SK-N-SH (cell line): Measurements from ENCODE around the gene CGB8. TPM values are rescaled to one million over a fixed set of nuclear protein-coding genes. Genes with fewer than 3 reads are reported as not detected.
A peak's percentile ranks its signal among the peaks of the same experiment; 100 is the strongest.

Experiments
- CTCF ChIA-PET: fragments of 300-600, 350-600 bp; formaldehyde crosslinking; extraction: SDS; loops from one replicate; lab custom pipeline; 2021; lab: Yijun Ruan, JAX
- POLR2A ChIA-PET: fragments of 350-600 bp; sonication (Branson Sonifier 250); formaldehyde crosslinking; extraction: SDS; loops from one replicate; lab custom pipeline; 2020; ENCODE audit warnings: antibody characterized with exemption, inconsistent platforms; lab: Yijun Ruan, JAX
- DNase-seq: peaks from one replicate; pipeline ENCODE4 v3.0.0; 2012
- H2AFZ ChIP-seq: fragments of 200-600 bp; sonication (generic); 2 replicates; pipeline ENCODE4 v1.8.1; 2016; ENCODE audit warnings: antibody characterized with exemption, mild to moderate bottlenecking, low read depth
- H3F3A ChIP-seq: fragments of 200-600 bp; sonication (generic); replicated peaks from 2 replicates; pipeline ENCODE3; 2016; ENCODE audit warnings: antibody characterized with exemption, mild to moderate bottlenecking; ENCODE audit not compliant: insufficient read depth
- H3K27ac ChIP-seq, 2 experiments: fragments of 200-500 bp in 1 of 2; fragments of 200-600 bp in 1 of 2; sonication (Bioruptor generic) in 1 of 2; sonication (generic), shearing (Covaris generic) in 1 of 2; 2 replicates each; pipeline versions ENCODE4 v1.5.1 to v1.6.1; 2014 to 2016; ENCODE audit warnings: low read depth in 2 of 2, inconsistent platforms in 1 of 2, low read length in 1 of 2, mild to moderate bottlenecking in 1 of 2, mixed read lengths in 1 of 2
- H3K27me3 ChIP-seq: fragments of 200-600 bp; sonication (generic), shearing (Covaris generic); 2 replicates; pipeline ENCODE4 v1.6.1; 2016; ENCODE audit warnings: mixed run types; ENCODE audit not compliant: insufficient read depth
- H3K36me3 ChIP-seq, 2 experiments: fragments of 200-500 bp in 1 of 2; fragments of 200-600 bp in 1 of 2; sonication (Bioruptor generic) in 1 of 2; sonication (generic) in 1 of 2; replicated peaks in 1 of 2; 2 replicates each; pipeline versions ENCODE3 to v1.5.1; 2014 to 2016; ENCODE audit warnings: low read length in 1 of 2, mild to moderate bottlenecking in 1 of 2; ENCODE audit not compliant: insufficient read depth in 2 of 2, control insufficient read depth in 1 of 2
- H3K4me1 ChIP-seq, 2 experiments: fragments of 200-500 bp in 1 of 2; fragments of 200-600 bp in 1 of 2; sonication (Bioruptor generic) in 1 of 2; sonication (generic), shearing (Covaris generic) in 1 of 2; 2 replicates each; pipeline versions ENCODE4 v1.5.1 to v1.6.1; 2014 to 2016; ENCODE audit warnings: low read depth in 1 of 2, low read length in 1 of 2, mixed run types in 1 of 2; ENCODE audit not compliant: insufficient read depth in 2 of 2, control insufficient read depth in 1 of 2
- H3K4me2 ChIP-seq: fragments of 200-600 bp; sonication (generic), shearing (Covaris generic); 2 replicates; pipeline ENCODE4 v1.6.1; 2017; ENCODE audit warnings: mixed run types
- H3K4me3 ChIP-seq, 2 experiments: fragments of 200-500 bp in 1 of 2; fragments of 200-600 bp in 1 of 2; sonication (Bioruptor generic) in 1 of 2; sonication (generic), shearing (Covaris generic) in 1 of 2; 2 replicates each; pipeline versions ENCODE4 v1.5.1 to v1.8.1; 2014 to 2016; ENCODE audit warnings: low read depth in 2 of 2, inconsistent platforms in 1 of 2, low read length in 1 of 2, mild to moderate bottlenecking in 1 of 2, mixed read lengths in 1 of 2, moderate library complexity in 1 of 2
- H3K79me2 ChIP-seq: fragments of 200-600 bp; sonication (generic); 2 replicates; pipeline ENCODE4 v1.8.1; 2017; ENCODE audit warnings: mild to moderate bottlenecking; ENCODE audit not compliant: insufficient read depth
- H3K9ac ChIP-seq: fragments of 200-600 bp; sonication (generic); 2 replicates; pipeline ENCODE4 v1.6.1; 2017; ENCODE audit warnings: mixed run types
- H3K9me2 ChIP-seq: fragments of 200-600 bp; sonication (generic); 2 replicates; pipeline ENCODE4 v1.6.1; 2017; ENCODE audit warnings: mixed run types
- H3K9me3 ChIP-seq: fragments of 200-600 bp; sonication (generic); 2 replicates; pipeline ENCODE4 v1.6.1; 2017; ENCODE audit warnings: mixed run types, mild to moderate bottlenecking, moderate library complexity
- H4K20me1 ChIP-seq: fragments of 200-600 bp; sonication (generic); 2 replicates; pipeline ENCODE4 v1.6.1; 2017; ENCODE audit warnings: mild to moderate bottlenecking, mixed run types; ENCODE audit not compliant: insufficient read depth
- FOSL2 ChIP-seq: IDR thresholded peaks from 2 replicates; pipeline ENCODE4 v1.4.0; 2012; ENCODE audit warnings: low read depth, mild to moderate bottlenecking, moderate library complexity, borderline replicate concordance
- GATA2 ChIP-seq: sonication (generic); formaldehyde crosslinking; IDR thresholded peaks from 2 replicates; pipeline ENCODE4 v1.5.0; 2020; ENCODE audit warnings: mild to moderate bottlenecking, missing genetic modification reagents
- NRF1 ChIP-seq: IDR thresholded peaks from 2 replicates; pipeline ENCODE4 v1.6.1; 2012; ENCODE audit warnings: low read depth, mild to moderate bottlenecking, low read length
- RAD21 ChIP-seq: IDR thresholded peaks from 2 replicates; pipeline ENCODE4 v1.6.1; 2012; ENCODE audit warnings: mild to moderate bottlenecking, low read length
- SMC3 ChIP-seq: IDR thresholded peaks from 2 replicates; pipeline ENCODE4 v1.6.1; 2012; ENCODE audit warnings: low read depth, low read length, improper control_type of control experiment
- WGBS: methylation state at CpG from one replicate; pipeline ENCODE4 v1.1.6; 2017; ENCODE audit warnings: low lambda C conversion rate; 5-methylcytosine and 5-hydroxymethylcytosine counted together
- polyA plus RNA-seq, 3 experiments: library from polyadenylated mRNA; depleted of rRNA; stranded (reverse); fragments of >200 nt; gene quantifications; 2 replicates each; pipeline ENCODE4 v1.2.3, GENCODE V29; 2012
- TF ChIP-seq, protein P1 (sequence below): IDR thresholded peaks from 2 replicates; pipeline ENCODE4 v1.4.0; 2012; ENCODE audit warnings: low read depth, borderline replicate concordance
- TF ChIP-seq, protein P2 (sequence below): fragments of 200-600 bp; sonication (generic); IDR thresholded peaks from 2 replicates; pipeline ENCODE4 v1.6.1; 2017; ENCODE audit warnings: antibody characterized with exemption, mild to moderate bottlenecking, moderate library complexity

The CGB8 gene
- polyA plus RNA-seq, 1 of the 3 experiments (the other 2 are of a cell fraction), result 0.13 TPM

DNA sequence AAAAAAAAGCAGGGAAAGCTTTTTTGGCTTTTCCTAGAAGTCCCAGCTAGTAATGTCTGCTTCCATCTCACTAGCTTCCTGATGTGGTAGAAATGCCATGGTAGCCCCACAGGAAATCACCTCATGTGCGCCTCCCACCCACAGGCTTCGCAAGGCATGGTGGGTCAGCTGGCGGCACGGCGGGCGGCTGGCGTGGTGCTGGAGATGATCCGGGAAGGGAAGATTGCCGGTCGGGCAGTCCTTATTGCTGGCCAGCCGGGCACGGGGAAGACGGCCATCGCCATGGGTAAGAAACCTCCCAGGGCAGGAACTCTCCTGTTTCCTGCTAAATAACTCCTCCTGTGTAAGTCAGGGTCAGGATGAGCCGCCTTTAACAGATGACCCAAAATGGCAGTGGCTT, 44.8 kb downstream of the CGB8 start (continued):
- TF ChIP-seq FOSL2 (no peak), GATA2 (CRISPR knock-in tag) (no peak)

DNA sequence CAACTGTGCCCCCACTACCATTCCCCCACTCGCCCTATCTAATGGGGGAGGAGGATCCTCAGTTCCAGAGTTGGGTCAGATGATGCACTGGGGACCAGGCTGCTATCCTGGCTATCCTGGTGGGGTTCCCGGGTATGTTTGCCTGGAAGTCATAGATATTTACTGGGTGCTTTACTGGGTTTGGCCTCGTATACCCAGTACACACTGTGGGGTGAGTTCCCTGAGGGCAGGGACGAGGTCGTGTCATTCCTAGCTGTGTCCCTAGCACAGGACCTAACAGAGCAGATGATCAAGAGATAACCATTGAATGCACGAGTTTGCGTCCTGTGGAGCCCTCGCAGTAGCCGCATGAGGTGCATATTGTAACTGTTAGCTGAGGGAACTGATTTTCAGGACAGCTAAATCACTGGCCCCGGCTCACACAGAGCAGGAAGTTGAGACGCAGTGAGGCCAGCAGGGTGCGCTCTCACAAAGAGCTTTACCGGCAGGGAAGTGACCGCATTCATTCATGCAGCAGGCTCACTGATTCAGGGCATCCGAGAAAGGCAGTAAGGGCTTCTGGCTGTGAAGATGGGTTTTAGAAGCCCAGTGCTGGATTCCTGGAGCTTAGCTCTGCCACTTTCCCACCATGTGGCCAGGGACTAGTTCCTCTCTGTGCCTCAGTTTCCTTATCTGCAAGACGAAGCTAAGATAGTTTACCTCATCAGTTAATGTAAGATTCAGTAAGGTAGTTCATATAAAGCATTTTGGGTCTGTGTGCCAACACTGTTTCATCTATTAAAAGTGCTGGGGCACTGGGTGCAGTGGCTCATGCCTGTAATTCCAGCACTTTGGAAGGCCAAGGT, 49.2 kb downstream of the CGB8 start:
- Histone ChIP-seq H3K4me1 (peaks cover 0 to 7% of the 10 kb centered on the region in 2 experiments; a peak in 1 of 4 replicates), H2AFZ (no peak overlapping the region), H3K9me2 (no peaks in the 10 kb centered on the region), H4K20me1 (no peaks in the 10 kb centered on the region), H3K79me2 (peaks cover 78% of the 10 kb centered on the region), H3F3A (no peaks in the 10 kb centered on the region), H3K27ac (no peak overlapping the region), H3K9me3 (no peaks in the 10 kb centered on the region), H3K4me2 (no peak overlapping the region), H3K36me3 (peaks cover 10 to 14% of the 10 kb centered on the region in 2 experiments), H3K27me3 (no peaks in the 10 kb centered on the region), H3K4me3 (no peak overlapping the region; a peak in 1 of 4 replicates), H3K9ac (no peak overlapping the region)
- 84% methylated on average over 13 of the region's 16 CpGs for WGBS
- TF ChIP-seq, protein P1, sequence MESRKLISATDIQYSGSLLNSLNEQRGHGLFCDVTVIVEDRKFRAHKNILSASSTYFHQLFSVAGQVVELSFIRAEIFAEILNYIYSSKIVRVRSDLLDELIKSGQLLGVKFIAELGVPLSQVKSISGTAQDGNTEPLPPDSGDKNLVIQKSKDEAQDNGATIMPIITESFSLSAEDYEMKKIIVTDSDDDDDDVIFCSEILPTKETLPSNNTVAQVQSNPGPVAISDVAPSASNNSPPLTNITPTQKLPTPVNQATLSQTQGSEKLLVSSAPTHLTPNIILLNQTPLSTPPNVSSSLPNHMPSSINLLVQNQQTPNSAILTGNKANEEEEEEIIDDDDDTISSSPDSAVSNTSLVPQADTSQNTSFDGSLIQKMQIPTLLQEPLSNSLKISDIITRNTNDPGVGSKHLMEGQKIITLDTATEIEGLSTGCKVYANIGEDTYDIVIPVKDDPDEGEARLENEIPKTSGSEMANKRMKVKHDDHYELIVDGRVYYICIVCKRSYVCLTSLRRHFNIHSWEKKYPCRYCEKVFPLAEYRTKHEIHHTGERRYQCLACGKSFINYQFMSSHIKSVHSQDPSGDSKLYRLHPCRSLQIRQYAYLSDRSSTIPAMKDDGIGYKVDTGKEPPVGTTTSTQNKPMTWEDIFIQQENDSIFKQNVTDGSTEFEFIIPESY, result no peak
- TF ChIP-seq SMC3 (no peak; the same call in 1 of the 2 replicates), GATA2 (CRISPR knock-in tag) (no peak), NRF1 (no peak), RAD21 (peak; percentile 39)
- TF ChIP-seq, protein P2, sequence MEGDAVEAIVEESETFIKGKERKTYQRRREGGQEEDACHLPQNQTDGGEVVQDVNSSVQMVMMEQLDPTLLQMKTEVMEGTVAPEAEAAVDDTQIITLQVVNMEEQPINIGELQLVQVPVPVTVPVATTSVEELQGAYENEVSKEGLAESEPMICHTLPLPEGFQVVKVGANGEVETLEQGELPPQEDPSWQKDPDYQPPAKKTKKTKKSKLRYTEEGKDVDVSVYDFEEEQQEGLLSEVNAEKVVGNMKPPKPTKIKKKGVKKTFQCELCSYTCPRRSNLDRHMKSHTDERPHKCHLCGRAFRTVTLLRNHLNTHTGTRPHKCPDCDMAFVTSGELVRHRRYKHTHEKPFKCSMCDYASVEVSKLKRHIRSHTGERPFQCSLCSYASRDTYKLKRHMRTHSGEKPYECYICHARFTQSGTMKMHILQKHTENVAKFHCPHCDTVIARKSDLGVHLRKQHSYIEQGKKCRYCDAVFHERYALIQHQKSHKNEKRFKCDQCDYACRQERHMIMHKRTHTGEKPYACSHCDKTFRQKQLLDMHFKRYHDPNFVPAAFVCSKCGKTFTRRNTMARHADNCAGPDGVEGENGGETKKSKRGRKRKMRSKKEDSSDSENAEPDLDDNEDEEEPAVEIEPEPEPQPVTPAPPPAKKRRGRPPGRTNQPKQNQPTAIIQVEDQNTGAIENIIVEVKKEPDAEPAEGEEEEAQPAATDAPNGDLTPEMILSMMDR, result peak; percentile 66
- ChIA-PET POLR2A (interaction anchor here (0.6 to 1.2 kb wide), 2 partner anchors 9 to 490 kb away, joined by 3 read pairs; no protein-coding TSS in a partner anchor), CTCF (interaction anchor here (0.5 to 5.4 kb wide), 21 partner anchors 9 to 198 kb away, joined by 3 to 68 read pairs (median 4); partner anchors contain the start of genes KCNA7 and LIN7B)
- DNase-seq, result peak; percentile 65

DNA sequence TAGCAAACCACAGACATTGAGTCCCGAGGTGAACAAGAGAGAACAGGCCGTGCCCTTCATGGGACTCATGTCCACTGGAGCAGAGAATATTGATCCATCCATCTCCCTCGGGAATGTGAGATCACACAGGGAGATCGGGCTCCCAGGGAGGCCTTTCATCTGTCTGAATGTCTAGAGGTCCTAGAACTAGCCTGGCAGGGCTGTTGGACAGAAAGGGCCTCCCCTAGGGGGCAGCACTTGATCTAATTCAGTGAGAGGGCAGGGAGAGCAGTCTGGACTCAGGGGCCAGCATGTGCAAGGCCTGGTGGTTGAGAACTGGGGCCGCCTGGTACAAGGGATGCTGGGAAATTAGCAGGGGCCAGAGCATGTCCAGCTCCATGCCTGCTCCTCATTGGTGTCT, 50.9 kb downstream of the CGB8 start:
- H3K27ac ChIP-seq, result no peak overlapping the region
- H3K9ac ChIP-seq, result no peak overlapping the region
- DNase-seq, result peak; percentile 69
- no peak overlapping the region for H2AFZ ChIP-seq
- peaks cover 88% of the 10 kb centered on the region for H3K79me2 ChIP-seq
- TF ChIP-seq, protein P2, result peak; percentile 71
- TF ChIP-seq RAD21 (peak; percentile 37; the same call in 1 of the 2 replicates), GATA2 (CRISPR knock-in tag) (no peak)
- no peaks in the 10 kb centered on the region for H3K9me2 ChIP-seq
- 74% methylated on average over 4 of the region's 5 CpGs for WGBS
- POLR2A ChIA-PET, result no interaction called here
- H3K36me3 ChIP-seq, result peaks cover 0 to 5% of the 10 kb centered on the region in 2 experiments
- no peaks in the 10 kb centered on the region for H3K9me3 ChIP-seq
- no peak overlapping the region; a peak in 1 of 4 replicates for H3K4me3 ChIP-seq
- H3K4me1 ChIP-seq, result peaks cover 0 to 10% of the 10 kb centered on the region in 2 experiments; a peak in 1 of 4 replicates
- no peaks in the 10 kb centered on the region for H3K27me3 ChIP-seq
- CTCF ChIA-PET, result interaction anchor here (0.5 to 5.4 kb wide), 13 partner anchors 12 to 267 kb away, joined by 3 to 68 read pairs (median 3); partner anchors contain the start of gene CGB7
- H3F3A ChIP-seq, result peaks cover 3% of the 10 kb centered on the region
- H3K4me2 ChIP-seq, result no peak overlapping the region
- H4K20me1 ChIP-seq, result no peaks in the 10 kb centered on the region
